Mesenchymal stem cell (in vitro differentiated cells and primary cell): ENCODE measurements around the gene EME1. TPM values are rescaled to one million over a fixed set of nuclear protein-coding genes. Genes with fewer than 3 reads are reported as not detected.

Experiments used
- DNase-seq: peaks from one replicate; pipeline ENCODE4 v3.0.0-alpha.2; 2013
- H2AFZ ChIP-seq: one replicate; pipeline ENCODE4 v1.6.1; 2013; ENCODE audit warnings: low read depth, mild to moderate bottlenecking, control low read depth, inconsistent platforms, low read length, moderate library complexity
- H2AK5ac ChIP-seq: 2 replicates; pipeline ENCODE4 v1.6.1; 2013; ENCODE audit warnings: low read length, moderate library complexity, mild to moderate bottlenecking, inconsistent platforms; ENCODE audit not compliant: severe bottlenecking
- H2BK120ac ChIP-seq: one replicate; pipeline ENCODE4 v1.6.1; 2013; ENCODE audit warnings: low read depth, mild to moderate bottlenecking, inconsistent platforms, low read length, moderate library complexity
- H2BK12ac ChIP-seq, 2 experiments: one replicate each; pipeline ENCODE4 v1.6.1; 2013; ENCODE audit warnings: inconsistent platforms in 2 of 2, low read length in 2 of 2, mild to moderate bottlenecking in 2 of 2, moderate library complexity in 2 of 2, control low read depth in 1 of 2
- H2BK15ac ChIP-seq: one replicate; pipeline ENCODE4 v1.6.1; 2013; ENCODE audit warnings: mild to moderate bottlenecking, low read depth, inconsistent platforms; ENCODE audit not compliant: poor library complexity, severe bottlenecking
- H2BK5ac ChIP-seq: 2 replicates; pipeline ENCODE4 v1.6.1; 2013; ENCODE audit warnings: low read depth, mild to moderate bottlenecking, low read length, control low read depth, inconsistent platforms; ENCODE audit not compliant: poor library complexity, severe bottlenecking
- H3K14ac ChIP-seq, 2 experiments: one replicate each; pipeline ENCODE4 v1.6.1; 2013; ENCODE audit warnings: inconsistent platforms in 2 of 2, low read length in 2 of 2, control low read depth in 1 of 2, mild to moderate bottlenecking in 1 of 2, moderate library complexity in 1 of 2
- H3K18ac ChIP-seq, 2 experiments: one replicate each; pipeline ENCODE4 v1.6.1; 2013; ENCODE audit warnings: inconsistent platforms in 2 of 2, low read length in 2 of 2, control low read depth in 1 of 2, low read depth in 1 of 2, mild to moderate bottlenecking in 1 of 2
- H3K23ac ChIP-seq, 2 experiments: one replicate each; pipeline ENCODE4 v1.6.1; 2013; ENCODE audit warnings: inconsistent platforms in 2 of 2, low read length in 2 of 2, mild to moderate bottlenecking in 2 of 2, moderate library complexity in 2 of 2, control low read depth in 1 of 2
- H3K27ac ChIP-seq: 2 replicates; pipeline ENCODE4 v1.5.1; 2013; ENCODE audit warnings: mild to moderate bottlenecking, moderate library complexity, low read length, control low read depth, inconsistent platforms; ENCODE audit not compliant: poor library complexity, severe bottlenecking
- H3K27me3 ChIP-seq, 2 experiments: 2 replicates each; pipeline versions ENCODE4 v1.6.1 to v1.7.0; 2013; ENCODE audit warnings: low read length in 2 of 2, mild to moderate bottlenecking in 2 of 2, moderate library complexity in 2 of 2, control low read depth in 1 of 2, inconsistent platforms in 1 of 2; ENCODE audit not compliant: control insufficient read depth in 1 of 2, insufficient read depth in 1 of 2
- H3K36me3 ChIP-seq, 2 experiments: 2 replicates each; pipeline versions ENCODE4 v1.6.1 to v1.7.0; 2013; ENCODE audit warnings: low read length in 2 of 2, control low read depth in 1 of 2, inconsistent platforms in 1 of 2, low read depth in 1 of 2, mild to moderate bottlenecking in 1 of 2; ENCODE audit not compliant: insufficient read depth in 2 of 2, control insufficient read depth in 1 of 2
- H3K4ac ChIP-seq, 2 experiments: one replicate each; pipeline ENCODE4 v1.6.1; 2013; ENCODE audit warnings: inconsistent platforms in 2 of 2, low read length in 2 of 2, mild to moderate bottlenecking in 2 of 2, moderate library complexity in 2 of 2, control low read depth in 1 of 2, low read depth in 1 of 2
- H3K4me1 ChIP-seq: 2 replicates; pipeline ENCODE4 v1.6.1; 2013; ENCODE audit warnings: low read depth, low read length, control low read depth; ENCODE audit not compliant: control insufficient read depth, insufficient read depth
- H3K4me2 ChIP-seq: 2 replicates; pipeline ENCODE4 v1.6.1; 2013; ENCODE audit warnings: low read length, mild to moderate bottlenecking, inconsistent platforms; ENCODE audit not compliant: poor library complexity, severe bottlenecking
- H3K4me3 ChIP-seq, 2 experiments: 2 replicates each; pipeline versions ENCODE4 v1.5.1 to v1.7.0; 2013; ENCODE audit warnings: low read length in 2 of 2, mild to moderate bottlenecking in 2 of 2, control low read depth in 1 of 2, low read depth in 1 of 2; ENCODE audit not compliant: insufficient read depth in 1 of 2
- H3K79me1 ChIP-seq: replicated peaks from 2 replicates; pipeline ENCODE4 v1.6.1; 2013; ENCODE audit warnings: mild to moderate bottlenecking, control low read depth, low read length, inconsistent platforms; ENCODE audit not compliant: poor library complexity, severe bottlenecking
- H3K9ac ChIP-seq: 2 replicates; pipeline ENCODE4 v1.7.0; 2013; ENCODE audit warnings: mild to moderate bottlenecking, low read length, moderate library complexity
- H3K9me3 ChIP-seq: 2 replicates; pipeline ENCODE4 v1.7.0; 2013; ENCODE audit warnings: mild to moderate bottlenecking, low read length; ENCODE audit not compliant: control insufficient read depth
- H4K8ac ChIP-seq: one replicate; pipeline ENCODE4 v1.6.1; 2013; ENCODE audit warnings: inconsistent platforms, mild to moderate bottlenecking, low read length, moderate library complexity
- H4K91ac ChIP-seq: one replicate; pipeline ENCODE4 v1.6.1; 2013; ENCODE audit warnings: mild to moderate bottlenecking, low read length, inconsistent platforms
- WGBS: methylation state at CpG from one replicate; pipeline ENCODE4 v1.1.7; 2013; ENCODE audit warnings: mixed read lengths; 5-methylcytosine and 5-hydroxymethylcytosine counted together
- small RNA-seq: library from polyadenylated mRNA; stranded (forward); fragments of <200 nt; extraction: miRNeasy Mini kit (QIAGEN cat#:217004); gene quantifications from one replicate; pipeline ENCODE3, GENCODE V24; 2013; ENCODE audit warnings: low read depth

Gene EME1

DNA sequence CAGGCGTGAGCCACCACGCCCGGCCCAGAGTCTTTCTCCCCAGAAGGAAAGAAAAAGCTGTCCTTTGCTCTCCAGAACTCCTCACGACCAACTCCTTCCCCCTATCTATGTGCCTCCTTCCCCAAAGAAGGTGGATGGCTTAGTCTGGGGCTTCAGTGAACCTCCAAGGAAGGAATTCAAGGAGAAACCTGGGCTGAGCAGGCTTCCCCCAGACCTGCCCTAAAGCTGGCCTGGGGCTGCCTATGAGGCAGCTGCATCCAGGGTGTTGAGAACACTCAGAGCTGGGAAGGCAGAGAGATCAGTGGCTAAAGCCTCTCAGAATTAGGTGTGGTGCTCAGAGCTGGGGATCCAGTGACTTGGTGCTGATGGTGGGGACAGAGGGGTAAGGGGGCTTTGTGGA lies 56.8 kb downstream of the EME1 start:
- Histone ChIP-seq H2AK5ac (peak overlapping the region; percentile 59), H3K27ac (no peak overlapping the region), H4K91ac (no peak overlapping the region), H2BK12ac (no peak overlapping the region), H2BK15ac (no peak overlapping the region), H2AFZ (no peak overlapping the region), H3K9ac (no peak overlapping the region), H2BK120ac (no peak overlapping the region), H3K14ac (no peak overlapping the region), H2BK5ac (no peak overlapping the region), H3K27me3 (no peaks in the 10 kb centered on the region), H3K23ac (no peak overlapping the region), H3K18ac (no peak overlapping the region), H3K36me3 (peaks cover 0 to 2% of the 10 kb centered on the region in 2 experiments), H3K4me3 (no peak overlapping the region), H3K9me3 (no peaks in the 10 kb centered on the region), H3K4me2 (no peak overlapping the region), H3K4me1 (peaks cover 25% of the 10 kb centered on the region), H3K4ac (no peak overlapping the region), H4K8ac (no peak overlapping the region), H3K79me1 (peaks cover 19% of the 10 kb centered on the region)
- no CpG with 5 or more reads among the region's 4 CpGs for WGBS
- no peak for DNase-seq

Small RNAs within 50 kb of the gene (small RNA-seq; reads per million reads assigned to genes)
- not detected for gene RF00019
